SK-N-SH (cell line): ENCODE measurements around the gene BBX. TPM values are rescaled to one million over a fixed set of nuclear protein-coding genes. Genes with fewer than 3 reads are reported as not detected.

ENCODE experiments used
- CTCF ChIA-PET: fragments of 300-600, 350-600 bp; formaldehyde crosslinking; extraction: SDS; loops from one replicate; lab custom pipeline; 2021; lab: Yijun Ruan, JAX
- POLR2A ChIA-PET: fragments of 350-600 bp; sonication (Branson Sonifier 250); formaldehyde crosslinking; extraction: SDS; loops from one replicate; lab custom pipeline; 2020; ENCODE audit warnings: antibody characterized with exemption, inconsistent platforms; lab: Yijun Ruan, JAX
- DNase-seq: peaks from one replicate; pipeline ENCODE4 v3.0.0; 2012
- H2AFZ ChIP-seq: fragments of 200-600 bp; sonication (generic); 2 replicates; pipeline ENCODE4 v1.8.1; 2016; ENCODE audit warnings: antibody characterized with exemption, mild to moderate bottlenecking, low read depth
- H3F3A ChIP-seq: fragments of 200-600 bp; sonication (generic); replicated peaks from 2 replicates; pipeline ENCODE3; 2016; ENCODE audit warnings: antibody characterized with exemption, mild to moderate bottlenecking; ENCODE audit not compliant: insufficient read depth
- H3K27ac ChIP-seq, 2 experiments: fragments of 200-500 bp in 1 of 2; fragments of 200-600 bp in 1 of 2; sonication (Bioruptor generic) in 1 of 2; sonication (generic), shearing (Covaris generic) in 1 of 2; 2 replicates each; pipeline versions ENCODE4 v1.5.1 to v1.6.1; 2014 to 2016; ENCODE audit warnings: low read depth in 2 of 2, inconsistent platforms in 1 of 2, low read length in 1 of 2, mild to moderate bottlenecking in 1 of 2, mixed read lengths in 1 of 2
- H3K27me3 ChIP-seq: fragments of 200-600 bp; sonication (generic), shearing (Covaris generic); 2 replicates; pipeline ENCODE4 v1.6.1; 2016; ENCODE audit warnings: mixed run types; ENCODE audit not compliant: insufficient read depth
- H3K36me3 ChIP-seq, 2 experiments: fragments of 200-500 bp in 1 of 2; fragments of 200-600 bp in 1 of 2; sonication (Bioruptor generic) in 1 of 2; sonication (generic) in 1 of 2; replicated peaks in 1 of 2; 2 replicates each; pipeline versions ENCODE3 to v1.5.1; 2014 to 2016; ENCODE audit warnings: low read length in 1 of 2, mild to moderate bottlenecking in 1 of 2; ENCODE audit not compliant: insufficient read depth in 2 of 2, control insufficient read depth in 1 of 2
- H3K4me1 ChIP-seq, 2 experiments: fragments of 200-500 bp in 1 of 2; fragments of 200-600 bp in 1 of 2; sonication (Bioruptor generic) in 1 of 2; sonication (generic), shearing (Covaris generic) in 1 of 2; 2 replicates each; pipeline versions ENCODE4 v1.5.1 to v1.6.1; 2014 to 2016; ENCODE audit warnings: low read depth in 1 of 2, low read length in 1 of 2, mixed run types in 1 of 2; ENCODE audit not compliant: insufficient read depth in 2 of 2, control insufficient read depth in 1 of 2
- H3K4me2 ChIP-seq: fragments of 200-600 bp; sonication (generic), shearing (Covaris generic); 2 replicates; pipeline ENCODE4 v1.6.1; 2017; ENCODE audit warnings: mixed run types
- H3K4me3 ChIP-seq, 2 experiments: fragments of 200-500 bp in 1 of 2; fragments of 200-600 bp in 1 of 2; sonication (Bioruptor generic) in 1 of 2; sonication (generic), shearing (Covaris generic) in 1 of 2; 2 replicates each; pipeline versions ENCODE4 v1.5.1 to v1.8.1; 2014 to 2016; ENCODE audit warnings: low read depth in 2 of 2, inconsistent platforms in 1 of 2, low read length in 1 of 2, mild to moderate bottlenecking in 1 of 2, mixed read lengths in 1 of 2, moderate library complexity in 1 of 2
- H3K79me2 ChIP-seq: fragments of 200-600 bp; sonication (generic); 2 replicates; pipeline ENCODE4 v1.8.1; 2017; ENCODE audit warnings: mild to moderate bottlenecking; ENCODE audit not compliant: insufficient read depth
- H3K9ac ChIP-seq: fragments of 200-600 bp; sonication (generic); 2 replicates; pipeline ENCODE4 v1.6.1; 2017; ENCODE audit warnings: mixed run types
- H3K9me2 ChIP-seq: fragments of 200-600 bp; sonication (generic); 2 replicates; pipeline ENCODE4 v1.6.1; 2017; ENCODE audit warnings: mixed run types
- H3K9me3 ChIP-seq: fragments of 200-600 bp; sonication (generic); 2 replicates; pipeline ENCODE4 v1.6.1; 2017; ENCODE audit warnings: mixed run types, mild to moderate bottlenecking, moderate library complexity
- H4K20me1 ChIP-seq: fragments of 200-600 bp; sonication (generic); 2 replicates; pipeline ENCODE4 v1.6.1; 2017; ENCODE audit warnings: mild to moderate bottlenecking, mixed run types; ENCODE audit not compliant: insufficient read depth
- ELF1 ChIP-seq: IDR thresholded peaks from 2 replicates; pipeline ENCODE4 v1.4.0; 2012
- JUND ChIP-seq: IDR thresholded peaks from 2 replicates; pipeline ENCODE4 v1.4.0; 2012
- MAX ChIP-seq: IDR thresholded peaks from 2 replicates; pipeline ENCODE4 v1.4.0; 2012; ENCODE audit warnings: low read depth
- MEF2A ChIP-seq: IDR thresholded peaks from 2 replicates; pipeline ENCODE4 v1.4.0; 2012; ENCODE audit warnings: low read depth, borderline replicate concordance
- NFIC ChIP-seq: IDR thresholded peaks from 2 replicates; pipeline ENCODE4 v1.4.0; 2012; ENCODE audit warnings: borderline replicate concordance
- PBX3 ChIP-seq: IDR thresholded peaks from 2 replicates; pipeline ENCODE4; 2012
- POLR2AphosphoS5 ChIP-seq: IDR thresholded peaks from 2 replicates; pipeline ENCODE4 v1.6.1; 2012; ENCODE audit warnings: low read depth, low read length
- RAD21 ChIP-seq: IDR thresholded peaks from 2 replicates; pipeline ENCODE4 v1.6.1; 2012; ENCODE audit warnings: mild to moderate bottlenecking, low read length
- RXRA ChIP-seq: IDR thresholded peaks from 2 replicates; pipeline ENCODE4 v1.4.0; 2012; ENCODE audit warnings: low read depth, mild to moderate bottlenecking, borderline replicate concordance
- SMC3 ChIP-seq: IDR thresholded peaks from 2 replicates; pipeline ENCODE4 v1.6.1; 2012; ENCODE audit warnings: low read depth, low read length, improper control_type of control experiment
- TCF12 ChIP-seq: IDR thresholded peaks from 2 replicates; pipeline ENCODE4 v1.4.0; 2012
- WGBS: methylation state at CpG from one replicate; pipeline ENCODE4 v1.1.6; 2017; ENCODE audit warnings: low lambda C conversion rate; 5-methylcytosine and 5-hydroxymethylcytosine counted together
- polyA plus RNA-seq, 3 experiments: library from polyadenylated mRNA; depleted of rRNA; stranded (reverse); fragments of >200 nt; gene quantifications; 2 replicates each; pipeline ENCODE4 v1.2.3, GENCODE V29; 2012
- TF ChIP-seq, protein P1 (sequence below): fragments of 200-600 bp; sonication (generic); IDR thresholded peaks from 2 replicates; pipeline ENCODE4 v1.6.1; 2017; ENCODE audit warnings: antibody characterized with exemption, mild to moderate bottlenecking, moderate library complexity

Gene BBX
- polyA plus RNA-seq, 1 of the 3 experiments (the other 2 are of a cell fraction): 14.2 TPM

- no peak for DNase-seq
- WGBS: 86% methylated on average over 4 of the region's 4 CpGs
- Histone ChIP-seq H3K4me2 (no peak overlapping the region), H3K36me3 (peaks cover 0 to 3% of the 10 kb centered on the region in 2 experiments), H3F3A (no peaks in the 10 kb centered on the region), H3K4me1 (no peaks in the 10 kb centered on the region), H3K9me2 (no peaks in the 10 kb centered on the region), H3K4me3 (no peak overlapping the region), H3K9ac (no peak overlapping the region), H3K27me3 (no peaks in the 10 kb centered on the region), H3K9me3 (no peaks in the 10 kb centered on the region), H3K79me2 (0 out of 2 replicates have a peak, but pooled peaks cover 3% of the 10 kb centered on the region), H2AFZ (no peak overlapping the region), H3K27ac (no peak overlapping the region), H4K20me1 (no peaks in the 10 kb centered on the region)
- POLR2A ChIA-PET: no interaction called here
- CTCF ChIA-PET: interaction anchor here (0.9 to 2.2 kb wide), 7 partner anchors 11 to 308 kb away, joined by 3 to 14 read pairs (median 4); no protein-coding TSS in a partner anchor
- TF ChIP-seq, protein P1, sequence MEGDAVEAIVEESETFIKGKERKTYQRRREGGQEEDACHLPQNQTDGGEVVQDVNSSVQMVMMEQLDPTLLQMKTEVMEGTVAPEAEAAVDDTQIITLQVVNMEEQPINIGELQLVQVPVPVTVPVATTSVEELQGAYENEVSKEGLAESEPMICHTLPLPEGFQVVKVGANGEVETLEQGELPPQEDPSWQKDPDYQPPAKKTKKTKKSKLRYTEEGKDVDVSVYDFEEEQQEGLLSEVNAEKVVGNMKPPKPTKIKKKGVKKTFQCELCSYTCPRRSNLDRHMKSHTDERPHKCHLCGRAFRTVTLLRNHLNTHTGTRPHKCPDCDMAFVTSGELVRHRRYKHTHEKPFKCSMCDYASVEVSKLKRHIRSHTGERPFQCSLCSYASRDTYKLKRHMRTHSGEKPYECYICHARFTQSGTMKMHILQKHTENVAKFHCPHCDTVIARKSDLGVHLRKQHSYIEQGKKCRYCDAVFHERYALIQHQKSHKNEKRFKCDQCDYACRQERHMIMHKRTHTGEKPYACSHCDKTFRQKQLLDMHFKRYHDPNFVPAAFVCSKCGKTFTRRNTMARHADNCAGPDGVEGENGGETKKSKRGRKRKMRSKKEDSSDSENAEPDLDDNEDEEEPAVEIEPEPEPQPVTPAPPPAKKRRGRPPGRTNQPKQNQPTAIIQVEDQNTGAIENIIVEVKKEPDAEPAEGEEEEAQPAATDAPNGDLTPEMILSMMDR: peak; percentile 54
- TF ChIP-seq MEF2A (no peak), ELF1 (no peak), SMC3 (peak; percentile 51; the same call in 1 of the 2 replicates), TCF12 (no peak), RXRA (no peak), RAD21 (peak; percentile 70), MAX (no peak), PBX3 (no peak), JUND (no peak), POLR2AphosphoS5 (no peak)
Observed at GRCh38 chr3:107543666-107544065, 20.9 kb downstream of the BBX start.

- no peaks in the 10 kb centered on the region for H3K27me3 ChIP-seq
- DNase-seq: no peak
- CTCF ChIA-PET: interaction anchor here (0.7 to 1.6 kb wide), 3 partner anchors 20 to 274 kb away, joined by 3 to 5 read pairs (median 4); no protein-coding TSS in a partner anchor
- no peak overlapping the region for H3K9ac ChIP-seq
- no peaks in the 10 kb centered on the region for H3K4me1 ChIP-seq
- no peak for TF ChIP-seq NFIC
- POLR2A ChIA-PET: no interaction called here
- H3K4me3 ChIP-seq: no peak overlapping the region
- H2AFZ ChIP-seq: no peak overlapping the region
- H4K20me1 ChIP-seq: no peaks in the 10 kb centered on the region
- no peaks in the 10 kb centered on the region for H3K79me2 ChIP-seq
- H3K9me3 ChIP-seq: no peaks in the 10 kb centered on the region
- H3K27ac ChIP-seq: no peak overlapping the region
- H3K4me2 ChIP-seq: no peak overlapping the region
- H3K36me3 ChIP-seq: peaks cover 0 to 3% of the 10 kb centered on the region in 2 experiments
- no peaks in the 10 kb centered on the region for H3K9me2 ChIP-seq
- WGBS: 92% methylated on average over 1 of the region's 1 CpG
- H3F3A ChIP-seq: no peaks in the 10 kb centered on the region
Observed at GRCh38 chr3:107545680-107546120, 22.9 kb downstream of the BBX start.
